Activated CD4-positive, alpha-beta T cell treated with anti-CD3 and anti-CD28 coated beads, Interleukin-2, amount 50 U/mL, for 24 hours (primary cell): ENCODE data around the gene ERC1.
"Not testable (repeated sequence)": the region's sequence is repeated elsewhere in the genome, so short reads cannot be mapped to it uniquely, and the experiment has no call there.

Source experiments
- DNase-seq, 2 donors: peaks; one replicate each; pipeline ENCODE4 v3.0.0-alpha.2; 2020; ENCODE audit warnings: low read depth in 1 of 2, low spot score in 1 of 2

Gene ERC1

DNA sequence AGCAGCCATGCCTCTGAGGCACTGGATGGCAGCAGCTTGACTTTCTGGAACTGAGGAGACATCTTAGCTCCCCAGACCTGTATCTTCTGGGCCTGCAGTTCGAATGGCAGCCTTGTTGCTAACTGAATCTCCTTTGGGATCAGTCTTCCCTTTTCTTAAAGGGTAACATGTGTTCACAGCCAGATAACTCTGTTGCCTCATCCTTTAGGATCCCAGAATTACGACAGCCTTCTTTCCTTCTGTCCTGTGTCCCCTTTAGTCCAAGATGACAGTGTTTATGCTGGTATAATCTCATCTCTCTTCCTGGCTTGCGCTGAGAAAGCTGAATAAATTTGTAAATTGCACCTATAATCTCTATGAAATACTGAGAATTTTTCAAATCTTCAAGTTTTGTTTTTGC, 9.1 kb upstream of the ERC1 start:
- DNase-seq, result no peak

DNA sequence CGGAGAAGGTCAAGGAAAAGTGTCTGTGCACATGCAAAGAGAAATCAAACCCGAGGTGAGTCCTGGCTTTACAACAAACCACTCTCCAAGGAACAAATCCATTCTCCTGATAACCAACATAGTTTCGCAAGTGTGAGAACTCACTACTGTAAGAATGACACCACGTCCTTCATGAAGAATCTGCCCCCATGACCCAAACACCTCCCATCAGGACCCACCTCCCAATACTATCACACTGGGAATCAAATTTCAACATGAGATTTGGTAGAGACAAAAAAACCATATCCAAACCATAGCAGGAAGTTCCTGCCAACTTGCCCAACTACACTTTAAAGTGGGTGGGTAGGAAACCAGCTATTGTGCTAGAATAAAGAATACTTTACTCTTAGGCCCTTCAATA, 2.4 kb upstream of the ERC1 start:
- DNase-seq, result no peak

DNA sequence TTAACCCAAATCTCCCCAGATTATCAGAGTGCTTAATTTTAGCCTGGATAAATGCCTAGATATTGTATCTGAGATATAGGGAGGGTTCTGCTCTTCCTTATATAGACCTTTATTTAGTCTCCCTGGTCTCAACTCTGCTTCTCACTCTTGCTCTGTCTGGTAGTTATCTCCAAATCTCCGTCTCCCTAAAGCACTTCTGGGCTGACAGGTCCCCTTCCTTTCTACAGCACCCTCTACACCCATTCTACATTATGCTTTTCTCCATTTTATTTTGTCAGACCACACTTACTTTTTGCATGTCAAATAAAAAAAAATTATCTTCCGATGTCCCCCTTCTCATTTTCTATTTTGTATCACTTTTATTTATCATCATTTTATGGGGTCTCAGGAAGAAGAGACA, 2.0 kb upstream of the ERC1 start:
- DNase-seq, result no peak

DNA sequence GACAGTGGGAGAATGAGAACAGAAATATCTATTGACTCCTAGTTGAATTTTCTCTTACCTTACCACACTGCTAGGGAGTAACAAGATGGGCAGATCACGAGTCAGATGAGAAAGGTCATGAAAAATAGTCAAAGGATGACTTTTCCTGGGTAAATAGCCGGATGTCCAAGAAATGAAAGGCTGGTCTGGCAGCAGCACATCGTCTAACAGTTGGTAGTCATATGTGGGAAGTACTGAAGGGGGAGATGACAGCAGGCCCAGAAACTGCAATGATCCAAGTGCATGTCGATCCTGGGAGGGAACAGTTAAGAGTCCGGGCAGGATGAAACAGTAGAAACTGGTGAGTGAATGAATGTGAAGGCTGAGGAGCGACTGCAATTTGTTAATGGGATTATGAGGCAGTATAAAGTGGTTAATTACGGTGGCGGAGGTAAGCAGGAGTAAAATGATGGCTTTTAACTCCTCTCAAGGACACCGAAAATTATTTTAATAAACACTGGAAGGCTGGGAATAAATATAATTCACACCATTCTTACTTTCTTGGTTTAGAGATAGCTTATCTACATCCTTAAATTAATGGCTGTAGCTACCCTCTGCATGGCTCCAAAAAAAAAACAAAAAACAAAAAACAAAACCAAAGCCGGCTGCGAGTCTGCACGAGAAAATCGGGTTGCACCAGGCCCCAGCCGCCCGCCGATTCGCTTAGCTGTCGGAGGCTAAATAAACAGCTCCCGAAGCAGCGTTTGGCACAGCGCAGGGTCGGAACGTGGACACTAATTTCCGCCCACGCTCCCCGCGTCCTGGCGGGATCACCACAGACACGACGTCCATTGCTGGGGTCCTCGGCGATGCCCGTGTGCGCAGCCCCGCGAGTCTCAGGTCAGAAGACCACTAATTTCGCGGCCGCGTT, 1.0 kb upstream of the ERC1 start:
- DNase-seq, result peak in 1 of 2 donors; percentile 39

DNA sequence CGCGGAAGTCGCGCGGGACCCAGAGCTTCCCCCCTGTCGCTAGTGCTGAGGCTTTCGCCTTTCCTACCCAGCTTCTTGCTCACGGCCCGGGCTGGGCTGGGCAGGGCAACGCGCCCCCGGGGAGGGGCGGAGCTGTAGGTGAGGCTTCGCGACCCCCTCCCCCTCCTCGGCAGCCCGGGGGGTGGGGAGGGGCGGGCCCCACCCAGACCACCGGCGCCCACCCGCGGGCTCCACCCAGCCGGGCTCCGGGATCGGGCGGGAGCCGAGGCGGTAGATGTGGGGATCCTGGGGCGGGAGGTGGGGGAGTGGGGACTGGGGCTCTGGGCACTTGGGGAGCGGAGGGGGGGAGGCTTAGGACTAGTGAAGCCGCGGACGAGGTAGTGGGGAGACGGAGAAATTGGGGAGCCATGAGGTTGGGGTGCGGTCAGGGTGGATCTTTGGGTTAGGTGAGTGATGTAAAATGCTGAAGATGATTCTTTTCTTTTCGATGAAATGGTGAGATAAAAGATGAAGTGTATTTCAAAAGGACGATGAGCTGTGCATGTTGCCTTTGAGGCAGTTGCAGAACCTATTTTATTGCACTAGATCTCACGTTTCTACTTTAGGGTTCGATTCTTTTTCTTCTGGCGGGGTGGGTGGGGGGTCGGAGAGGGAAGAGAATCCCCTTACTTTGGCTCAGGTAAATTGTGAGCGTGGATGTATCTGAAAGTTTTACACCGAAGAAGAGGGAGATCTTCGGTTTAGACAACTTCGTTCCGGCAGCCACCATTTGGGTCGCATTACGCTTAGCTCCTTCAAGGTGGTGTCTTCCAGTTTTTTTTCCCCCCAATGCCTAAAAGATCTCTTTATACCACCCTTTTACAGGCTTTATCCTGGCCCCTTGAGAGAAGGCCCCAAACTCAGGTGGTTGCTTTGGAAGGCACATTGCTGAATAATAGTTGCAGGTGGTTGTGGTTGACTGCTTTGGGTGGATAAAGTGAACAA, 619 bp downstream of the ERC1 start:
- peak in 1 of 2 donors; percentile 40 for DNase-seq

DNA sequence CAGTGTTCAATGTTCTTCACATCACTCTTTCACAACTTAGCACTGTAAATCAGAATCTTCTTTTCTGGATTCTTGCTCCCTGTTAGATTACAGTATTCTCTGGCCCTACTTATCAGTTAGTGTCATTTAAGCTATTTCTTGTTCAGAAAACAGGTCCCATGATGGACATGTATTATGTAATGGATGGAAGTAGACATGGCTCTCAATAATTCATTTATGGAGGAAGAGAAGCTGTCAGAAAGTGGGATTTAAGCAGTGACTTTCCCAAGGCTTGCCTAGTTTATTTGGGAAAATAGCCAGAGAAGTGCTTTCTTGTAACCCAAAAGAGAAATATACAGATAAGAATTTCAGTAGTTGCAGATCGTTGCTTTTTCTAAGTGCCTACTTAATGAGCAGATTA, 1.6 kb downstream of the ERC1 start:
- DNase-seq, result no peak

DNA sequence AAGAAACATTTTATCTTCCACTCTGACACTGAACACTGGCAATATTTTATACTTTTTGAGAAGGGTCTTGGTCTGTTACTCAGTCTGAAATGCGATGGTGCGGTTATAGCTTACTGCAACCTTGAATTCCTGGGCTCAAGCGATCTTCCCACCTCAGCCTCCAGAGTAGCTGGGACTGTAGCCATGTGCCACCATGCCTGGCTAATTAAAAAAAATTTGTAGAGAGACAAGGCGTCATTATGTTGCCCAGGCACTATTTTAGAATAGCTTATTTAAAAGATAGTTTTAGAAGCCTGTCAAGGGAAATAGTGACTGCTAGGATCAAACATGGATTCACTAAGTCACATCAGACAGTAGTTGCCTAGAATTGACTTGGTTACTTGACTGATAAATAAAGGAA, 5.9 kb downstream of the ERC1 start:
- no peak for DNase-seq

DNA sequence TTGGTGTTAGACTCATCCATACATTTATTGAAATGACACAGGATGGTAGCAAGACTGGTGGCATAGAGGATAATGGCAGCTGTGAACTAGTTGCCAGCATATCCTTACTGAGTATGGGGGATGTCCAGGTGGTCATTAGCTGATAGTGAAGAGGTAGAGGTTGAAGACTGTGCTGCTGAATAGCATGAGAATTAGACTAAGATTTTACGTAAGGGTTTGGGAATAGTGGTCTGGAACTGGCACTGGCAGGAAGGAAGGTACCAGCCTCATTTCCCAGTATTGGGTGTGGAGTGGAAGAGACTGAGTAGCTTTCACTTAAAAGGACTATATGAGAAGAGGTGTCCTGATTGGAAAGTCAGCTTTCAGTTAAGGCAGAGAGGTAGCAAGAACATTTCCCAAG, 6.5 kb downstream of the ERC1 start:
- DNase-seq, result no peak

DNA sequence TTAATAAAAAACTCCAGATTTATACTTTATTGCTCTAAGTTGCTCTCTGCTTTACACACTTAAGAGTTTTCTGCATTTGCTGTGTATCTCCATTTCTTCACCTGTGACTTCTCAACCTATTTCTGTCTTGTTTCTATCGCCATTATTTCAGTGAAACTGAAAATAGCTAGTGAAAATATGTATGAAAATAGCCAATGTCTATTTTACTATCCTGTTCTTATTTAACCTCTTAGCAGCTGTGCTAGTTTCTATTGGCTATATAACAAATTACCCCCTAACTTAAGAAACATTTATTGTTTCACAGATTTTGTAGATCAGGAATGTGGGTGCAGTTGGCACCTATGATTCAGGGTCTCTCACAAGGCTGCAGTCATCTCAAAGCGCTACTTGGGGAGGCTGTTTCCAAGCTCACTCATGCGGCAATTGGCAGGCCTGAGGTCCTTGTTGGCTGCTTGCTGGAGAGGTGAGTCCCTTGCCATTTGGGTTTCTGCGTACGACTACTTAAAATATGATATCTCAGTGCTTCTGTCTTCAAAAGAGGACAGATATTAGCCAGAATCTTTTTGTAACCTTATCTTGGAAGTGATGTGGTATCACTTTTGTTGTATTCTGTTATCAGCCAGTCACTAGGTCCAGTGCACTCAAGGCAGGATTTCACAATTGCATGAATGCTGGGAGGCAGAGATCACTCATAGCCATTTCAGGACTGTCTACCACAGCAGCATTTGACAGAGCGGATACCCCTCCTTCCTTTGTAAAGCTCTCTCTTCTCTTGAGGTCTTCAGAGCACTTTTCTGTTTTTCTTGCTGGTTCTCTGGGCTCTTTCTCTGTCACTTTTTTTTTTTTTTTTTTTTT, 7.2 kb downstream of the ERC1 start:
- DNase-seq, result no peak

DNA sequence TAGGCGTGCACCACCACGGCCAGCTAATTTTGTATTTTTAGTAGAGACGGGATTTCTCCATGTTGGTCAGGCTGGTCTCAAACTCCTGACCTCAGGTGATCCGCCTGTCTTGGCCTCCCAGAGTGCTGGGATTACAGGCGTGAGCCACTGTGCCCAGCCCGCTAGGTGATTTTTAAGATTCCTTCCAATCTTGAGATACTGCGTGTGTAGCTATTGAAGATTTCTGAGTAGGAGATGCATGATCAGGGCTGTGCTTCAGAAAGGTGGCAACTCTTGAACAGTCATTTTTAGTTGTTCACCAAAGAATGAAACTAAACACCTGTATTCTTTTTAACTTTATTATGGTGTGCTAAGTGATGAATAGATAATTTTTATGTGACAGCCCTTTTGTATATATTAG, 8.7 kb downstream of the ERC1 start:
- DNase-seq, result not testable (repeated sequence)

DNA sequence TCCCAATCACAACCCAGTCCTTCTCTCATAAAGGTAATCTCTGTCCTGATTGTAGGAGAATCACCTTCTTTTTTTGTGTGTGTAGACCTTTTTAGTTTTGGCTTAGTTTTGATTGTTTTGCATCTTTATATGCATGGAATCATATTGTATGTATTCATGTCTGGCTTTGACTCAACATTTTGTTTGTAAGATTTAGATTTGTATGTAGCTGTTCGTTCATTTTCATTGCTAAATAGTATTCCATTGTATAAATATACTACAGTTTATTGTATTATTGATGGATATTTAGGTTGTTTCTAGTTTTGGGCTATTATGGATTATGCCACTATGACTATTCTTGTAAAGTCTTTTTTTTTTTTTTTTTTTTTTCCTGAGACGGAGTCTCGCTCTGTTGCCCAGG, 10.5 kb downstream of the ERC1 start:
- DNase-seq, result no peak

DNA sequence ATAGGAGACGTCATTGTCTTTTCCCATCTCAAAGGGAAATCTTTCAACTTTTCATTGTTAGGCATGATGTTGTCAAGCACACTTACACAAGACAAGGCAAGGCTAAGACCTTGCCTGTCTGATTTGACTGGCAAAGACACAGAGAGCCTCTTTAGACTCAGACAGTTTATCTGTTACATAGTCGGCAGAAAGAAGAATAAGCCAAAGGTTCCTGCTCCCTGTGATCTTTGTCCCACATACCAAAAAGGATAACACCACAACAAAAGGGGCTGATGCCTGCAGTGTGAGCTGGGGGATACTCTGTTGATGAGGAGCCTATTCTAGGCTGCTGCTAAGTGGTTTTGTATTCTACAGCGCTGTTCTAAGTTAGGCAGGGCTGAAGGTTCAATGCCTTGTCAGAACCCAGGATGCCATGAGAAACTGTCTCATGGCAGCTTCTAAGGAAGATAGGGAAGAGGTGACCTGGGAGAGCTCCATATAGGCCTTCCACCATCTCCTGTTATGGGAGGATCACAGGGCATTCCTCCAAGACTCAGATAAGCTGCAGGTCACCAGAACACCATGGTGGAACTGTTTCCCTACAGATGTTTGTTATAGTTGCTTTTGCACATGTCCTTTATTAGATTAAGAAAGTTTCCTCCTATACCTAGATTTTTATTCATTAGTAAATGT, 12.7 kb downstream of the ERC1 start:
- DNase-seq, result no peak

DNA sequence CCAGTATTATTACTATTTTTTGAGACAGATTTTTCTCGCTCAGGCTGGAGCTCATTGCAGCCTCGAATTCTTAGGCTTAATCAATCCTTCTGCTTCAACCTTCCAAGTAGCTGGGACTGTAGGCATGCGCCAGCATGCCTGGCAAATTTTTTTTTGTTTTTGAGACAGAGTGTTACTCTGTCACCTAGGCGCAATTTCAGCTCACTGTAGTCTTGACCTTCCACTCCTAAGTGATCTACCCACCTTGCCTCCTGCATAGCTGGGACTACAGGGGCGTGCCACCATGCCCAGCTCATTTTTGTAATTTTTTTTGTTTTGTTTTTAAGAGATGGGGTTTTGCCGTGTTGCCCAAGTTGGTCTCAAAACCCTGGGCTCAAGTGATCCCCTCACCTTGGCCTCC, 15.2 kb downstream of the ERC1 start:
- DNase-seq, result no peak

DNA sequence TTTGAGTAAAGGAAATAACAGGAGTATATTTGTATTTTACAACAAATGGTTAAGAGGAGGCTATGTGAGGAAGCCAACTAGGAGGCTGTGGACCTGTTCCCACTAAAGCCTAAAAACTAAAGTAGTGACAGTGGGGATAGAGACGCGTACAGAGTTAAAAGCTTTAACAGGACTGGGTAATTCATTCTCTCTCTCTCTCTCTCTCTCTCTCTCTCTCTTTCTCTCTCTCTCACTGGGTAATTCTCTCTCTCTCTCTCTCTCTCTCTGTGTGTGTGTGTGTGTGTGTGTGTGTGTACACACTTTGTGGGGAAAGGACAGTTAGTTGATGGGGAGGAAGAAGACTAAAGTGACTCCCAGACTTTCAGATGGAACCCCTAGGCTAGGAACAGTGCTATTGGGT, 16.3 kb downstream of the ERC1 start:
- no peak for DNase-seq

DNA sequence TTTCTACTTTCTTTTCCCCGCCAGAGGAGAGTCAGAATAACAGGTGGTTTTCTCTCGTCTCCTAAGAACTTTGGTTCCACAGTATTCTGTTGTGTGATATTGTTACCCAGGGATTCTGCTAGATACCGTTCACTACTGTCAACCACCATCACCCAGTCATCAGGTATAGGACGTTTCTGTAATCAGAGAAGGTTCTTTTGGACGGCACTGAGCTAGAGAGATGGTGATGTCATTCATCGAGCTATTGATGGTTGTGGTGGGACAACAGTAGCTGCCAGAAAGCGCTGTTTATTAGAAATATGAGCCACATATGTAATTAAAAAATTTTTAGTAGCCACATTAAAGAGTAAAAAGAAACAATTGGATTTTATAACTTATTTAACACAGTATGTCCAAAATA, 17.0 kb downstream of the ERC1 start:
- DNase-seq, result no peak

DNA sequence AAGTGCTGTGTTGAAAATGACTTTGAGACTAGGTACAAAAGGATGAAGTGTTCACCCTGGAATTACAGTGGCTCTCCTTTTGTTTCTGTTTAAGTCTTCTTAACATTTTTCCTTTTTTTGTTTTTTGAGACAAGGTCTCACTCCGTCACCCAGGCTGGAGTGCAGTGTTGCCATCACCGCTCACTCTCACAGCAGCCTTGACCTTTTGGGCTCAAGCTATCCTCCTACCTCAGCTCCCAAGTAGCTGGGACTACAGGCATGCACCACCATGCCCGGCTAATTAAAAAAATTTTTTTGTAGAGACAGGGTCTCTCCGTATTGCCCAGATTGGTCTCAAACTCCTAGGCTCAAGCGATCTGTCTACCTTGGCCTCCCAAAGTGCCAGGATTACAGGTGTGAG, 20.1 kb downstream of the ERC1 start:
- DNase-seq, result no peak

DNA sequence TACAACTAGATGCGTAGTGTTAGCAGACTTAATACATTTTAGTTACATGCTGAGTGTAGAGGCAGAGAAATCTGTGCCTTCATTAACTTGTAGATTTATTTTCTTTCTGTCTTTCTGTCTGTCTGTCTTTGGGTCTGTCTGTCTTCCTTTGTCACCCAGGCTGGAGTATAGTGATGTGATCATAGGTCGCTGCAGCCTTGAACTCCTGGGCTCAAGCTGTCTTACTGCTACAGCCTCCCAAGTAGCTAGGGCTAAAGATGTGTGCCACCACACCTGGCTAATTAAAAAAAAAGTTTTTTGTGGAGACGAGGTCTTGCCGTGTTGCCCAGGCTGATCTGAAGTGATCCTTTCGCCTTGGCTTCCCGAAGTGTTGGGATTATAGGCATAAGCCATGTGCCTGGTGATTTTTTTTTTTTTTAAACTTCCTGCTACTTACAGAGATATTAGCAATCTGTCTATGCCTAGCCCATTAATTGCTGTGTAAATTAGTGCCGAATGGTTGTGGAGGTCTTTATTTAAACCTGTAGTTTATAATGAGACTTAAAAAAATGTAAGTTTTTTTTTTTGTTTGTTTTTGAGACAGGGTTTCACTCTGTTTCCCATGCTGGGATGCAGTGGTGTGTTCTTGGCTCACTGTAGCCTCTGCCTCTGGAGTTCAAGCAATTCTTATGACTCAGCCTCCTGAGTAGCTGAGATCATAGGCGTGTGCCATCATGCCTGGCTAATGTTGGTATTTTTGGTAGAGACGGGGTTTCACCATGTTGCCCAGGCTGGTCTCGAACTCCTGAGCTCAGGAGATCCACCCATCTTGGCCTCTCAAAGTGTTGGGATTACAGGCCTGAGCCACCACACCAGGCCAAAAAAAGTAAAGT, 22.8 kb downstream of the ERC1 start:
- DNase-seq, result no peak

DNA sequence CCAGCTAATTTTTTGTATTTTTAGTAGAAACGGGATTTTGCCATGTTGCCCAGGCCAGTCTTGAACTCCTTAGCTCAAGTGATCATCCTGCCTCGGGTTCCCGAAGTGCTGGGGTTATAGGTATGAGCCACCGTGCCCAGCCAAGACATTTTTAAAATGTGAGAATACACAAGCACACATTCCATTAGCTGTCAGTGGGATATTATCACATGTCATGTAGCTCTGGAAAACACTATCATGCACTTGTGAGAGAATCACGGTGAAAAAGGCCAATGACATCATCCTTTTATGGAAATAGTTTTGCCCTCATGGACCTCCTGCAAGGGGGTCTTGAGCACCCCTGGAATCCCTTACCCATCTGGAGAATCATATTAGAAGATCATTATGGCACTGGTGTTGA, 28.3 kb downstream of the ERC1 start:
- no peak for DNase-seq

DNA sequence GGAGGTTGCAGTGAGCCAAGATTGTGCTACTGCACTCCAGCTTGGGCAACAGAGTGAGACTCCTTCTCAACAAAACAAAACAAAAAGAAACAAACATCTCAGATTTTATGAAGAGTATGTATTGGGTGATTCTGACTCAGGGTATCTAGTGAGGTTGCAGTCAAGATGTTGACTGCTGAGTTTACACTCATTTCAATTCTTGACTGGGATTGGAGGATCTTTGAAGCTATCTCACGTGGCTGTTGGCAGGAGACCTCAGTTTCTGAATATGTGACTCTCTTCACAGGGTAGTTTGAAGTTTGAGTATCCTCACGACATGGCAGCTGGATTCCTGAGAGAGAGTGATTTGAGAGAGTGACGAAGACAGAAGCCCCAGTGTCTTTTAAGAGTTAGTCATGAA, 29.4 kb downstream of the ERC1 start:
- DNase-seq, result no peak
